ENCODE measurements around the gene DICER1.

DNA sequence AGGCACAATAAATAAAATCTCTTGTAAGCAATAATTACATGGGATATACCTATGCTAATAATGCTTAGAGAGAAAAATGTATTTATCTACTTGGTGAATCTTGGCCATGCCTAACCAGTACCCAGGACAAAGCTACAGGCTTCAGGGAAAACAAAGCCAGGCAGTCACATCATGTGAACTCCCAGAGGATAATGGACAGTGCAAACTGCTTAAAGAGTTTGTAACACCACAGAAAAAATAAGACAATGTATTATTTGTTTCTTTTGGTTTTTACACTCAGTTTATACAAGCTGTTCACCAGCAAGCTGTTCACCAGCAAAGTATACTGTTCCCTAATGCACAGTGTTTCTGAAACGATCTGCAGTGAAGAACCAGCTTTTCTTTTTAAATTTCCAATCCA is 38.0 kb downstream of the DICER1 start:
- TF ChIP-seq, protein P1, sequence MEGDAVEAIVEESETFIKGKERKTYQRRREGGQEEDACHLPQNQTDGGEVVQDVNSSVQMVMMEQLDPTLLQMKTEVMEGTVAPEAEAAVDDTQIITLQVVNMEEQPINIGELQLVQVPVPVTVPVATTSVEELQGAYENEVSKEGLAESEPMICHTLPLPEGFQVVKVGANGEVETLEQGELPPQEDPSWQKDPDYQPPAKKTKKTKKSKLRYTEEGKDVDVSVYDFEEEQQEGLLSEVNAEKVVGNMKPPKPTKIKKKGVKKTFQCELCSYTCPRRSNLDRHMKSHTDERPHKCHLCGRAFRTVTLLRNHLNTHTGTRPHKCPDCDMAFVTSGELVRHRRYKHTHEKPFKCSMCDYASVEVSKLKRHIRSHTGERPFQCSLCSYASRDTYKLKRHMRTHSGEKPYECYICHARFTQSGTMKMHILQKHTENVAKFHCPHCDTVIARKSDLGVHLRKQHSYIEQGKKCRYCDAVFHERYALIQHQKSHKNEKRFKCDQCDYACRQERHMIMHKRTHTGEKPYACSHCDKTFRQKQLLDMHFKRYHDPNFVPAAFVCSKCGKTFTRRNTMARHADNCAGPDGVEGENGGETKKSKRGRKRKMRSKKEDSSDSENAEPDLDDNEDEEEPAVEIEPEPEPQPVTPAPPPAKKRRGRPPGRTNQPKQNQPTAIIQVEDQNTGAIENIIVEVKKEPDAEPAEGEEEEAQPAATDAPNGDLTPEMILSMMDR (IDR thresholded peaks at IDR 0.05), result no peak
- no peak for TF ChIP-seq POLR2A (IDR thresholded peaks at IDR 0.05)

Measured in heart left ventricle (tissue), 13 donors.